Psoas muscle (tissue), 8 donors: ENCODE data around the gene RAI14. TPM values are rescaled to one million over a fixed set of nuclear protein-coding genes. Genes with fewer than 3 reads are reported as not detected.

ENCODE experiments used
- ATAC-seq, 4 donors: fragments of 200-7000 bp; cut with Tn5 transposase; one replicate each; pipeline ENCODE4 v1.9.1; 2020; ENCODE audit warnings: moderate library complexity in 3 of 4, mild to moderate bottlenecking in 2 of 4
- DNase-seq, 2 donors: peaks; one replicate each; pipeline ENCODE4 v3.0.0-alpha.2; 2020
- H3K27ac ChIP-seq: fragments of 200-600 bp; one replicate; pipeline ENCODE4 v1.8.0; 2022
- H3K27me3 ChIP-seq, 3 donors: fragments of 200-600 bp in 1 of 3; one replicate each; pipeline versions ENCODE4 v1.6.1 to v1.8.0; 2013 to 2022; ENCODE audit warnings: low read length in 2 of 3, mild to moderate bottlenecking in 2 of 3, moderate library complexity in 1 of 3; ENCODE audit not compliant: insufficient read depth in 3 of 3
- H3K36me3 ChIP-seq, 2 donors: fragments of 200-600 bp in 1 of 2; one replicate each; pipeline versions ENCODE4 v1.6.1 to v1.8.0; 2013 to 2022; ENCODE audit warnings: low read depth in 1 of 2, mild to moderate bottlenecking in 1 of 2, moderate library complexity in 1 of 2; ENCODE audit not compliant: insufficient read depth in 1 of 2
- H3K4me1 ChIP-seq: fragments of 200-600 bp; one replicate; pipeline ENCODE4 v1.8.0; 2022
- H3K4me3 ChIP-seq: fragments of 200-600 bp; one replicate; pipeline ENCODE4 v1.8.0; 2022; ENCODE audit warnings: mild to moderate bottlenecking
- H3K9me3 ChIP-seq: fragments of 200-600 bp; one replicate; pipeline ENCODE4 v1.8.0; 2022
- CTCF ChIP-seq: fragments of 200-600 bp; IDR thresholded peaks from one replicate; pipeline ENCODE4 v1.8.0; 2022; ENCODE audit warnings: antibody characterized with exemption
- WGBS, 3 donors: extraction: QIAGEN DNeasy Blood & Tissue Kit; methylation state at CpG; one replicate each; pipeline versions ENCODE4 v1.1.6 to v1.1.7; 2013; 5-methylcytosine and 5-hydroxymethylcytosine counted together
- intact Hi-C, 2 donors: fragments of 100-400 bp; cut with DNase I; formaldehyde crosslinking; loops; one replicate each; pipeline versions ENCODE4 v1.11.0 to v1.14.2; 2022
- polyA plus RNA-seq, 3 donors: library from polyadenylated mRNA; stranded (reverse); fragments of 200-250 nt; gene quantifications; one replicate each; pipeline ENCODE4 v1.2.3, GENCODE V29; 2013
- total RNA-seq, 4 donors: library from RNA; stranded (reverse); fragmentation: NEBNext Ultra II Directional in 2 of 4; extraction: Animal tissue kit (Norgen Biotek cat#: 25700) in 2 of 4; gene quantifications; one replicate each; pipeline versions ENCODE4 v1.2.1 to v1.2.4, GENCODE V29; 2021 to 2023
- donor health status: healthy with polysubstance abuse.
- donor health status: DM: no; HTN: no; CAD: no; lungs with moderate emphysema.
- donor health status: Bipolar disorder and iron deficiency.
- donor health status: healthy.
- donor health status: DM: yes; HTN: yes; CAD: no.
- donor health status: DM: no; HTN: no; CAD: no.
- donor health status: DM: no; HTN: no; CAD: no.
- donor health status: DM: yes; HTN: yes; CAD: no.

The RAI14 gene
- total and polyA plus RNA-seq, 7 donors, result 0.69 to 4.3 (median 2.1) TPM

GRCh38 chr5:34717426-34718327, 61.5 kb downstream of the RAI14 start:
- Histone ChIP-seq H3K27ac (no peak overlapping the region), H3K36me3 (no peaks in the 10 kb centered on the region), H3K4me1 (no peaks in the 10 kb centered on the region), H3K4me3 (no peak overlapping the region), H3K27me3 (no peaks in the 10 kb centered on the region), H3K9me3 (no peaks in the 10 kb centered on the region)
- ATAC-seq (no peak), DNase-seq (no peak)
- intact Hi-C loops, result no loop called here
- 27 to 33% (median 33%) methylated on average over 9 of the region's 9 CpGs for WGBS, 3 donors
- no peak for TF ChIP-seq CTCF

- Histone ChIP-seq H3K27ac (no peak overlapping the region), H3K9me3 (no peaks in the 10 kb centered on the region), H3K4me1 (no peaks in the 10 kb centered on the region), H3K27me3 (no peaks in the 10 kb centered on the region), H3K4me3 (no peak overlapping the region), H3K36me3 (no peaks in the 10 kb centered on the region)
- ATAC-seq, result no peak
- intact Hi-C loops, result no loop called here
- no peak for TF ChIP-seq CTCF
- WGBS, 3 donors, result 89 to 90% (median 90%) methylated on average over 4 of the region's 4 CpGs
- no peak for DNase-seq
These were observed 62.4 kb downstream of the RAI14 start for GRCh38 chr5:34718516-34718915.

DNA sequence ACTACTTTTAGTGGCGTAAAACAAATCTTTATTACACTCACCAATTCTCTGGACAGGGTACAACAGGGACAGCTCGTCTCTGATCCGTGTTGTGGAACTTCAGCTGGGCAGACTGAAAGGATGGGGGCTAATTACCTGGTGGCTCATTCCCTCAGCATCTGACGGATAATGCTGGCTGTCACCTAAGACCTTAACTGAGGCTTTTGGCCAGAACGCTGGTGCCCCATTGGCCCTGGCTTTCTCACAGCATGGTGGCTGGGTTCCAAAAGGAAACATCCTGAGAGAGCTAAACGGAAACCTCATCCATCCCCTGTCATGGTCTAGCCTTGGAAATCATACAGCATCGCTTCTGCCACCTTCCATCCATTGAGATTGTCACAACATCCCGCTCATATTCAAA, 62.9 kb downstream of the RAI14 start:
- Histone ChIP-seq H3K4me3 (no peak overlapping the region), H3K4me1 (no peaks in the 10 kb centered on the region), H3K27ac (no peak overlapping the region), H3K36me3 (no peaks in the 10 kb centered on the region), H3K9me3 (no peaks in the 10 kb centered on the region), H3K27me3 (no peaks in the 10 kb centered on the region)
- WGBS, 3 donors, result 80 to 84% (median 83%) methylated on average over 8 of the region's 8 CpGs
- DNase-seq (no peak), ATAC-seq (no peak)
- TF ChIP-seq CTCF, result no peak
- intact Hi-C loops, result no loop called here

DNA sequence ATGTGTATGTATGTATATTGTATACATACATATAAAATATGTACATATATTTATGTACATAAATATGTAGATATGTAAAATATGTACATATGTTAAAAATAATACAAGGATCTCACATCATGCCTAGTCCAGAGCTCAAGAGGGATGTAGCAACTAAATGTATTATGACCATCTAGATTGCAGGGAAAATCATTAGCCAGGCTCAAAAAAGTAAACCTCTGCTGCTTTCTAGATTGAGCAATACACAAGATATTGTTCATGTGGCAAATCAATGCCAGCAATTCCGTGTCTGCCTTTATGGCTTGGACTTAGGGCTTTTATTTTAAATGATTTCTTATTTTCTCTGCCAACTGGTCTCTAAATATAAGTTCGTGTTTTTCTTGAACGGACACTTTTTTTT, 65.2 kb downstream of the RAI14 start:
- no peaks in the 10 kb centered on the region for H3K4me1 ChIP-seq
- DNase-seq (no peak), ATAC-seq (no peak)
- no peaks in the 10 kb centered on the region for H3K27me3 ChIP-seq
- no peak for TF ChIP-seq CTCF
- no peaks in the 10 kb centered on the region for H3K9me3 ChIP-seq
- no peak overlapping the region for H3K4me3 ChIP-seq
- no peaks in the 10 kb centered on the region for H3K36me3 ChIP-seq
- intact Hi-C loops, result no loop called here
- H3K27ac ChIP-seq, result no peak overlapping the region
- WGBS, 3 donors, result 78 to 91% (median 80%) methylated on average over 3 of the region's 3 CpGs
